Stimulated activated CD4-positive, alpha-beta T cell treated with anti-CD3 and anti-CD28 coated beads, Interleukin-1b, Interleukin-23, amount 100 ng/mL, for 4 hours (primary cell): ENCODE results near the gene EEF1AKMT1.
"Not testable (repeated sequence)": the region's sequence is repeated elsewhere in the genome, so short reads cannot be mapped to it uniquely, and the experiment has no call there.

Experiments used
- DNase-seq, 2 donors: peaks; one replicate each; pipeline ENCODE4 v3.0.0-alpha.2; 2020; ENCODE audit warnings: low read depth in 2 of 2

Gene EEF1AKMT1

DNA sequence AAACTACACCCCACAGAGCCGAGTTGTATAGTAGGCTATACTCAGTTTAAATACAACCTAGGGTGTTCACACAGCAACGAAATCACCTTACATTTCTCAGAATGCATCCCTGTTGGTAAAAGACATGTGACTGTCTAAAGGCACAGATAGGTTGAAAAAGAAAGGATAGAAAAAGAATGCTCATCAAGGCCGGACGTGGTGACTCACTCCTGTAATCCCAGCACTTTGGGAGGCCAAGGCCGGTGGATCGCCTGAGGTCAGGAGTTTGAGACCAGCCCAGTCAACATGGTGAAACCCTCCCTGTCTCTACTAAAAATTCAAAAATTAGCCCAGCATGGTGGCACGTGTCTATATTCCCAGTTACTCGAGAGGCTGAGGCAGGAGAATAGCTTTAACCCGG, 74.0 kb downstream of the EEF1AKMT1 start:
- DNase-seq: no peak

DNA sequence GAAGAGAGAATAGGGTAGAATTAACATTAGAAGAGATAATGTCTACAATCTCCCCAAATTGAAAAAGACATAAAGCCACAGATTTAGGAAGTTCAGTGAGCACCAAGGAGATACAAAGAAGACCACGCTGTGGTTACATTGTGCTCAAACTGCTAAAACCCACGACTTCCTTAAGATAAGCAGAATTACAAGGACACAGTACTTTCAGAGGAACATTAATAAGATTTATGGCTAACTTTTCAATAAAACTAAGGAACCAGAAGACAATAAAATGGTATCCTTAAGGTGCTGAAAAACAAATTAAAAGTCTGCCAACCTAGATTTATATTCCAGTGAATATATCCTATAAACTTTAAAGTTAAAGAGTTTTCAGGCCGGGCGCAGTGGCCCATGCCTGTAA, 77.7 kb downstream of the EEF1AKMT1 start:
- DNase-seq: no peak

DNA sequence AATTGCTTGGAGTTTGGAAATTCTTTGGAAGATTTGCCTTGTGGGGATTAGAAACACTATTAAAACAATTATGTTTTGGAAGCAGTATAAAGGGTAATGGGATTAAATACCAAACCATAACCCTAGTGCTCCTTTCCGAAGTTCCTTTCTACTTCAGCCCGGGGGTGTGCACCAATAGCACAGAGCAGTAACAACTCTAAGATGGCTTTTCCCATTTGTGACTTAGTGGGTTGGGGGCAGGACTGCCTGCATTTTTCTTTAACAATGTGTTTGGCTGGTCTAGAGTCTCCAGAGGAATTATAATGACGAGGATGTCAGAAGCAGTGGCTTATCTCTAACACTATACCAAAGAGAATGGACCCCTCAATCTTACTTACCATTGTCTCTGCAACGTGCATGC, 82.1 kb downstream of the EEF1AKMT1 start:
- no peak for DNase-seq

DNA sequence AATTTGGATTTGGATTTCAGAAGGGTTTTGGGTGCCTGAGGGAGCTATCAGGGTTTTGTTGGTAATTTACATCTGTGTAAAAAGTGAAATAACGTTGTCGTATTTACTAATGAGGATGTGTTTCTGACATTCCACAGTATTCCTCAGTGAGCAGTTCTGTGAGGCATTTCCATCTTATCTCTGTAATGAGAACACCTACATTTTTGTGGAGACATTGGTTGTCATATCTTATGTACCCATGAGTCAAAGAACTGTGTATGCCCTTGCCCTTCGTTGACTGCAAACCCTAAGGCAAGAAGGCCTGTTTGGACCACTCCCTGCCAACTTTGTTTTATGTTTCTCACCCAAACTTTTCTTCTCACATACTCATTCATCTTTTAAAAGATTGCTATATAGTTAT, 84.5 kb downstream of the EEF1AKMT1 start:
- no peak for DNase-seq

DNA sequence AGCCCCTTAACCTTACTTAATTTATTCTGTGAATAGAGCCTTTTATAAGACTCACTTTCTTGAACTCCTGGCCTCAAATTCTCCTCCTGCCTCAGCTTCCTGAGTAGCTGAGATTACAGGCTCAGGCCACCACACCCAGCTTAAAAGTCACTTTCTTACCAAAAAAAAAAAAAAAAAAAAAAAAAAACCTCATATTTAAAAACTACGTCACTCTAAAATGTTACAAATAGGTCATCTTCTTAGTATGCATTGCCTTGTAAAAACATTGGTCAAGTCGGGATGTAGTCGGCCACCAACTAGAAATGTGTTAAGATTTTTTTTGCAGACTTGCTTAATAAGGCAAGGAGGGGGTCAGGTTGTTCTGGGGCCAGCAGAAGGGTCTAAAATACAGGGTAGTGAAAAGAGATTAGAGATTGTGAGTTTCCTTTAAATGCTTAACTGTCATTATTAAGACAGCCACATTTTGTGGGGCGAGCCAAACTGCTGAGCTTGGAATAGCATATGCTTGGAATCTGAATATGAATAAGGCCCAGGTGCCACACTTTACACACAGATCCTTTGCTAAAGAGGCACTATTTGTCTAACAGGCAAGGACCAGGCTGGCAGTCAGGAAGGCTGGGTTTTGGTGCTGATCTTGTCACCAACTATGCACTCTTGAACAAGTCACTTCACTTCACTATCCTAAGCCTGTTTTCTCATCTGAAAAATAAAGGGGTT, 86.7 kb downstream of the EEF1AKMT1 start:
- DNase-seq: no peak

DNA sequence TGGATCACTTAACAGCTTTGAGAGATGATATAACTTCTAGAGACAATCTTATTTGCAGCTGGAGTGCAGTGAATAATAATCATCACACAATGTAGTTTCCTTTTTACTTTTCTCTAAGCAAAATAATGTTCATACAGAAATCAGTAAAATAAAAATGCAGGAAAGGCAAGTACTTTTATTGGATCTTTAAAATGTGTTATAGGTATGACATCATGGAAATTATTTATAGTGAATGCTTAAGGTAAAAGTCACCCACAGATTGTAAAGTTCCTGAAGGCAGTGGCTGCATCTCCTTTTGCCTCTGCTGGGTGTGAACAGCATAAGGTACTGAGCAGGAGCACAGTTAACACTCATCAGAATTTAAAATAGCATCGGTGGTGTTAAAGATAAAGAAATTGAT, 87.6 kb downstream of the EEF1AKMT1 start:
- DNase-seq: no peak

DNA sequence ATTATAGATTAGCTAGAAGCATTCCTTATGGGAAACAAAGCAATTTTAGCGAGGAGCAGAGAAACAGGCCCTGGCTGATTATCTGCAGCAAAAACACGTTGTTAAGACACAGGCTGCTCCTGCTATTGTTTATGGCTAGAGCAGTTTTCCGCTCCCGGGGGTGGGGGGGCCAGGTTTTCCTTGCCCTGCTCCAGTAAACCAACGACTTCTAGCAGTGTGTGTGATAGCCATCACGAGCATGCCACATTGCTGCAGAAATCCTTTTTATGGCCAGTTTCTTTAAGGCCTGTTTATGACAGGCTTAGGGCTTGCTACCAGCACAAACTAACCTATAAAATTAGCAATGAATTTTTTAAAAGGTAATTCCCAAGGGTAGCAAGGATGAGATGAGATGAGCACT, 88.7 kb downstream of the EEF1AKMT1 start:
- DNase-seq: no peak

DNA sequence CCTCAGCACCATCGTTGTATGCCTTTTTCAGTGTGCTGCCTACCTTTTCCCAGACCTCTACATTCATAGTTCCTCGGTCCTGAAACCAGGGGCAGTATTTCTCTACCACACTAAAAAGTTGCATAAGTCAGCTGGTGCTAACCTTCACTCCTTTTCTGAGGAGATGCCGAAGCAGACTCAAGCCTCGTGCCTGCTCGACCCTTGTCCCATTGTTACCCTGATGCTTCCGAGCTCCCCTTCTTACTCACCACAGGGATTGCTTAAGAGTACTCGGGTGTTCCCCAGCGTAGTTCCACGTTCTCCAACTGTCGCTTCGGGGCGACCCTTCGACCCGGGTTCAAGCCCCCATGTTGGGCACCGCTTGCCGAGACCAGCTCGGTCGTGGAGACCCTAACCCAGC, 89.2 kb downstream of the EEF1AKMT1 start:
- no peak for DNase-seq

DNA sequence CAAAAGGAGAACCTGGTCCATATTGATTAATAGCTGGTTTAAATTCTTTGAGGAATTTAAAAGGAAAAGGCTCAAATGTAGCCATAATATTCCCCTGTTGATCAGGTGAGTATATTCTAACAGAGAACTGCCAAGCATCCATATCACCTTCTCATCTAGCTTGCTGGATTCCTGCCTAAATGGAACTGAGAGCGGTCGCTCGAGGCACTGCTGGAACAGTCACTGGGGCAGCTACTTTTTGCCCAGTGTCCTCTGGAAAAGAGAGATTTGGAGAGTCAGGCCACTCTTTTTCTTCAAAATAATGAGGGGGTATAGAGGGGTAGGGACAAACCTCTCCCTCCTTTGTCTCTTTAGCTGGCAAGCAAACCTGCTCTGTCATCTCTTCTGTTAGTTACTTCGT, 89.7 kb downstream of the EEF1AKMT1 start:
- no peak for DNase-seq

DNA sequence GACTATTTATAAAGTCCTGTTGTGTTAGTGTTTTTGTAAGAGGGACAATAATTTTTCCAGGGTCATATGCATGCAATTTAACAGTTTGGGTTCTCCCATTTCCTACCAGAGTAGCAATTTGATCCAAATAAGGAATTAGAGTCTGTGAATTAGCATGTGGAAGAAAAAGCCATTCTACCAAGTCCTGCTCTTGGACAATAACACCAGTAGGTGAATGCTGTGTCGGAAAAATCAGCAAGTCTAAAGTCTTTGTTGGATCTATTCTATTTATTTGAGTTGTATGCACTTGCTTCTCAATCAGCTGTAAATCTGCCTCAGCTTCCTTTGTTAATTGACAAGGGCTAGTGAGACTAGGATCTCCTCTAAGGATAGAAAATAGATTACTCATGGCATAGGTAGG, 91.7 kb downstream of the EEF1AKMT1 start:
- no peak for DNase-seq

DNA sequence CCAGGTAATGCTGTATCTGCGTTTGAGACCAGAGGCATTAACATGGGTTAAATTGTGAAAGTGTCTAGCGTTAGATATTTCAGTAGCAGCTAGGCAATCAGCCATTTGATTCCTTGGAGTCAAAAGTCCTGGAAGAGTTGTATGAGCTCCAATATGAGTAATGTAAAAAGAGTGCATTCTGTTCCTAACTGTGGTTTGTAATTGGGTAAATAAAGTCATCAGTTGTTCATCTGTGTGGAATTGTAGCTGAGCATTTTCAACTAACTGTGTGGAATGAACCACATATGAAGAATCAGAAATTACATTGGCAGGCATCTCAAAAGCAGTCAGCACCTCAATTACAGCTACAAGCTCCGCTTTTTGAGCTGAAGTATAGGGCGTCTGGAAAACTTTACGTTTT, 92.3 kb downstream of the EEF1AKMT1 start:
- DNase-seq: not testable (repeated sequence)

DNA sequence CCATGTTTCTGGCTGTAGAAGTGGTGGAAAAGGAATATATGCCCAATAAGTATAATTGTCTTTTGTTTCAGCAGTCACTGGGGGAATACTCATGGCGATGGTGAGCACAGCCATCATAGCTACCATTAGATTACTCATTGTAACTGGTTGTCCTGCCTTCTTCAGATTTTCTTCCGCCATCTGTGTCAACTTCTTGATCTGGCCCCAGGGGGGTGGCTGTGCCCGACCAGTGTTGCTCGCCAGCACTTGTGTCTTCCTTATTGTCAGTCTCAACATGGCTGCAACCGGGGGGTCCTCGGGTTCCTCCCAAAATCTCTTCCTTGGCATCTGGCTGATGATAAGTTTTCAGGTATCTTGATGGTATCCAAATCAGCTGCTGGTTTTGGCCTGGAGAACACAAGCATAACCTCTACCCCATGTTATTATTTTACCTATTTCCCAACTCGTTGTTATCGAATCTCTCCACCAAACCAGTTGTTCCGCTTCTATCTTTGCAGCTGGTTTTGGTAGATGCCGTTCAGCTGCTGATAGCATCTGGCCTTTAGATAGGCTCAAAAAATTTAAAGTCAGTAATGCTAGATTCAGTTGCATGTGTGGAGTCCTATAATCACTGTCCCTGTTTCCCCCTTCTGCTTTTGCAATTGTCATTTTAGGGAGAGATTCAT, 93.2 kb downstream of the EEF1AKMT1 start:
- DNase-seq: no peak

DNA sequence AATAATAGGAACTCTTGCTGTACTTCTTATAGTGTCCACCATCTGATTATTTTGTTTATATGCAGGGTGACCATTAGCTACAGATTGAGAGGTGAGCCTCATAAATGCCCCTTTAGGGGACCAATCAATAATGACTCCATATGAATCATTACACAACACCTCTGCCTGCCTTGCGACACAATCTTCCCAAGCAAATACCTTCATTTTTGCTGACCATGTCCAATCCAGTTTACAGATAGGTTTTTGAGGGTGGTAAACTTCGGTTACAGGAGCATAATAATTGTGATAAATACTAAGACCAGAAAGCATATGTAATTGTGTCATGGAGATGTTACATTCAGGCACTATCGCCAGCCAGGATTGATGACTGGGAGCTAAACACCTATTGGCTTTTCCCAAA, 93.9 kb downstream of the EEF1AKMT1 start:
- no peak for DNase-seq
